ENCODE results near the gene MRPS22. TPM values are rescaled to one million over a fixed set of nuclear protein-coding genes. Genes with fewer than 3 reads are reported as not detected.

Gene MRPS22
- total and polyA plus RNA-seq, 4 donors: 33.2 to 44.7 (median 40.2) TPM

- Histone ChIP-seq H3K27me3 (ENCODE audit: control insufficient read depth in 3 of 3, insufficient read depth in 3 of 3, low read length in 2 of 3) (no peaks in the 10 kb centered on the region), H3K36me3 (ENCODE audit: control insufficient read depth in 4 of 4, insufficient read depth in 4 of 4, low read length in 4 of 4) (no peaks in the 10 kb centered on the region), H3K27ac (ENCODE audit: low read depth in 1 of 2, low read length in 1 of 2) (no peak overlapping the region), H3K4me1 (ENCODE audit: control insufficient read depth in 5 of 5, insufficient read depth in 5 of 5, low read length in 5 of 5) (peaks cover 0 to 4% (median 0%) of the 10 kb centered on the region in 5 donors), H3K4me3 (no peak overlapping the region), H3K9ac (ENCODE audit: insufficient read depth in 1 of 2, low read length in 2 of 2) (no peak overlapping the region), H3K9me3 (ENCODE audit: control insufficient read depth in 4 of 4, insufficient read depth in 3 of 4, low read length in 3 of 4) (peaks cover 0 to 4% (median 0%) of the 10 kb centered on the region in 4 donors)
- WGBS, 2 donors: 87 to 91% methylated on average over 8 of the region's 8 CpGs
- DNase-seq: no peak
- TF ChIP-seq CTCF (IDR thresholded peaks at IDR 0.05; ENCODE audit: control extremely low read depth, extremely low read depth): no peak
- ATAC-seq (ENCODE audit: insufficient read depth, low FRiP score): no peak
Observed at GRCh38 chr3:139317660-139318430, 26.0 kb upstream of the MRPS22 start.

DNA sequence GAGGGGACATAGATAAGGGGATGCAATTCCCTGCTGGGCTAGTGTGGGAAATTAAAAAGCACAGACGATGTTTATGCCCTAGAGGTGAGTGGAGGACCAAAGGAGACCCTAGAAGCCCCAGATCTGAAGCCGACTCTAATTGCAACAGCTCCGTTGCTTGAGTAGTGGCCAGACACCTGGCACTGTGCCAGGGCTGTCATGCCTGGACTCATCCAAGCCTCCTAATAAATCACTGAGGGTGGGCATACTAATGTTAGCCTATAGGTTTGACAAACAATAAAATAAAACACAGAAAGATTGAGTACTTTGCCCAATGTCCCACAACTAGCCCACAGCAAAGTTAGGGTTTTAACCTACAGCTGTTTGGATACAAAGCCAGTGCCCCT, 25.4 kb upstream of the MRPS22 start:
- no peaks in the 10 kb centered on the region for H3K36me3 ChIP-seq (ENCODE audit: control insufficient read depth in 4 of 4, insufficient read depth in 4 of 4, low read length in 4 of 4)
- peaks cover 0 to 4% (median 0%) of the 10 kb centered on the region in 5 donors for H3K4me1 ChIP-seq (ENCODE audit: control insufficient read depth in 5 of 5, insufficient read depth in 5 of 5, low read length in 5 of 5)
- no peak overlapping the region for H3K27ac ChIP-seq (ENCODE audit: low read depth in 1 of 2, low read length in 1 of 2)
- TF ChIP-seq CTCF (IDR thresholded peaks at IDR 0.05; ENCODE audit: control extremely low read depth, extremely low read depth): no peak
- no peaks in the 10 kb centered on the region for H3K27me3 ChIP-seq (ENCODE audit: control insufficient read depth in 3 of 3, insufficient read depth in 3 of 3, low read length in 2 of 3)
- 46 to 48% methylated on average over 3 of the region's 3 CpGs for WGBS, 2 donors
- H3K9me3 ChIP-seq (ENCODE audit: control insufficient read depth in 4 of 4, insufficient read depth in 3 of 4, low read length in 3 of 4): peaks cover 0 to 4% (median 0%) of the 10 kb centered on the region in 4 donors
- H3K9ac ChIP-seq (ENCODE audit: insufficient read depth in 1 of 2, low read length in 2 of 2): no peak overlapping the region
- DNase-seq (no peak), ATAC-seq (ENCODE audit: insufficient read depth, low FRiP score) (no peak)
- H3K4me3 ChIP-seq: no peak overlapping the region

DNA sequence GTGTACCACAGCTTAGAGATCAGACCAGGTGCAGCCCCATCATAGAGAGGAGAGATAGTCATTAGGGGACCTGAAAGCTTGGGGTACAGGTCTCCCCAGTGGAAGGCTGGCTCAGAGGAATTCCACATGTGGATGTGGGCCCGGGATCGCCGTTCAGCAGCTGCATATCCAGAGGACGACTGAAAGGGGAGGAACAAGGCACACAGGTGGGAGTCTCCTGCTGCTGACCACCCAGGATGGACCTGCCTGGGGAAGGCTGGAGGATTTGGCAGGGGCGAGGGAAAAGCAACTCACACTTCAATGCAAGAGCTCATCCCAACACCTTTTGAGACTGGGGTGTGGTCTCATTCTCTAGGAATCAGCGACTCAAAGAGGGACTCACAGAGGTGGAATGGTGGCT, 25.0 kb upstream of the MRPS22 start:
- Histone ChIP-seq H3K27ac (ENCODE audit: low read depth in 1 of 2, low read length in 1 of 2) (no peak overlapping the region), H3K36me3 (ENCODE audit: control insufficient read depth in 4 of 4, insufficient read depth in 4 of 4, low read length in 4 of 4) (no peaks in the 10 kb centered on the region), H3K9ac (ENCODE audit: insufficient read depth in 1 of 2, low read length in 2 of 2) (no peak overlapping the region), H3K4me1 (ENCODE audit: control insufficient read depth in 5 of 5, insufficient read depth in 5 of 5, low read length in 5 of 5) (peaks cover 0 to 4% (median 0%) of the 10 kb centered on the region in 5 donors), H3K9me3 (ENCODE audit: control insufficient read depth in 4 of 4, insufficient read depth in 3 of 4, low read length in 3 of 4) (peaks cover 0 to 3% (median 0%) of the 10 kb centered on the region in 4 donors), H3K4me3 (no peak overlapping the region), H3K27me3 (ENCODE audit: control insufficient read depth in 3 of 3, insufficient read depth in 3 of 3, low read length in 2 of 3) (no peaks in the 10 kb centered on the region)
- DNase-seq (no peak), ATAC-seq (ENCODE audit: insufficient read depth, low FRiP score) (no peak)
- no peak for TF ChIP-seq CTCF (IDR thresholded peaks at IDR 0.05; ENCODE audit: control extremely low read depth, extremely low read depth)
- WGBS, 2 donors: 85 to 88% methylated on average over 6 of the region's 6 CpGs
